B cell (primary cell): ENCODE data around the gene EBLN2. TPM values are rescaled to one million over a fixed set of nuclear protein-coding genes. Genes with fewer than 3 reads are reported as not detected.

Experiments
- ATAC-seq: fragments of 200-7000 bp; cut with Tn5 transposase; one replicate; pipeline ENCODE4 v1.10.0; 2021; ENCODE audit warnings: low read depth, mild to moderate bottlenecking, moderate number of reproducible peaks, moderate library complexity
- CTCF ChIA-PET: fragments of 350-600 bp; sonication (Branson Sonifier 250); formaldehyde crosslinking; loops from one replicate; lab custom pipeline; 2021; ENCODE audit warnings: antibody characterized with exemption, inconsistent platforms; lab: Charles Lee
- POLR2A ChIA-PET: fragments of 350-600 bp; sonication (Branson Sonifier 250); formaldehyde crosslinking; loops from one replicate; lab custom pipeline; 2021; ENCODE audit warnings: antibody characterized with exemption; lab: Charles Lee
- DNase-seq: peaks from one replicate; pipeline ENCODE4 v3.0.0; 2013
- H2AFZ ChIP-seq: 2 replicates; pipeline ENCODE4 v1.6.1; 2012; ENCODE audit warnings: mild to moderate bottlenecking, low read depth, low read length; ENCODE audit not compliant: insufficient read depth, poor library complexity, severe bottlenecking
- H3K27ac ChIP-seq, 2 donors: 1 replicate in 1 of 2; 2 replicates in 1 of 2; pipeline ENCODE4 v1.5.1; 2012 to 2013; ENCODE audit warnings: low read length in 2 of 2, mild to moderate bottlenecking in 2 of 2, moderate library complexity in 1 of 2
- H3K27me3 ChIP-seq, 4 experiments: fragments of 200-600 bp in 1 of 4; sonication (generic) in 1 of 4; replicated peaks in 1 of 4; 1 replicate in 2 of 4; 2 replicates in 2 of 4; pipeline versions ENCODE4 v1.6.1 to v1.7.0; 2013 to 2016; ENCODE audit warnings: low read length in 3 of 4, mild to moderate bottlenecking in 2 of 4, mixed read lengths in 1 of 4, moderate library complexity in 1 of 4; ENCODE audit not compliant: insufficient read depth in 4 of 4, control insufficient read depth in 3 of 4; ENCODE audit errors: control extremely low read depth in 1 of 4
- H3K36me3 ChIP-seq, 2 experiments: replicated peaks in 1 of 2; 1 replicate in 1 of 2; 2 replicates in 1 of 2; pipeline versions ENCODE4 v1.6.1 to v1.7.1; 2013; ENCODE audit warnings: low read length in 1 of 2; ENCODE audit not compliant: insufficient read depth in 2 of 2, control insufficient read depth in 1 of 2; ENCODE audit errors: control extremely low read depth in 1 of 2, extremely low read depth in 1 of 2
- H3K4me1 ChIP-seq, 2 donors: fragments of 200-600 bp in 1 of 2; sonication (generic) in 1 of 2; 1 replicate in 1 of 2; 2 replicates in 1 of 2; pipeline versions ENCODE4 v1.5.1 to v1.6.1; 2013 to 2017; ENCODE audit warnings: low read length in 2 of 2; ENCODE audit not compliant: control insufficient read depth in 2 of 2, insufficient read depth in 2 of 2
- H3K4me2 ChIP-seq: replicated peaks from 2 replicates; pipeline ENCODE3; 2012; ENCODE audit warnings: mild to moderate bottlenecking, low read depth, low read length; ENCODE audit not compliant: poor library complexity, severe bottlenecking
- H3K4me3 ChIP-seq, 5 experiments: fragments of 200-600 bp in 1 of 5; sonication (generic) in 1 of 5; 1 replicate in 3 of 5; 2 replicates in 2 of 5; pipeline versions ENCODE4 v1.5.1 to v1.7.0; 2011 to 2016; ENCODE audit warnings: low read length in 4 of 5, mild to moderate bottlenecking in 4 of 5, low read depth in 2 of 5, control low read depth in 1 of 5, moderate library complexity in 1 of 5; ENCODE audit not compliant: insufficient read depth in 1 of 5; ENCODE audit errors: control extremely low read depth in 1 of 5, extremely low read depth in 1 of 5
- H3K79me2 ChIP-seq: fragments of 200-600 bp; sonication (generic); one replicate; pipeline ENCODE4 v1.6.0; 2016; ENCODE audit warnings: low read length; ENCODE audit not compliant: control insufficient read depth, insufficient read depth
- H3K9ac ChIP-seq: fragments of 200-600 bp; sonication (generic); 2 replicates; pipeline ENCODE4 v1.6.1; 2017; ENCODE audit warnings: mild to moderate bottlenecking, low read length, moderate library complexity
- H3K9me3 ChIP-seq, 3 donors: one replicate each; pipeline versions ENCODE4 v1.6.1 to v1.7.1; 2013; ENCODE audit warnings: low read length in 2 of 3; ENCODE audit not compliant: control insufficient read depth in 2 of 3, insufficient read depth in 1 of 3; ENCODE audit errors: control extremely low read depth in 1 of 3
- H4K20me1 ChIP-seq: 2 replicates; pipeline ENCODE4 v1.6.0; 2012; ENCODE audit warnings: mild to moderate bottlenecking, low read length; ENCODE audit not compliant: insufficient read depth, control insufficient read depth, poor library complexity, severe bottlenecking
- H3K27ac Mint-ChIP-seq: one replicate; pipeline ENCODE4 v1.8.0; 2021; ENCODE audit warnings: mixed read lengths
- H3K27me3 Mint-ChIP-seq: one replicate; pipeline ENCODE4 v1.8.0; 2021; ENCODE audit warnings: mixed read lengths
- H3K4me1 Mint-ChIP-seq: one replicate; pipeline ENCODE4 v1.8.0; 2021; ENCODE audit warnings: mixed read lengths
- H3K4me3 Mint-ChIP-seq: one replicate; pipeline ENCODE4 v1.8.0; 2021; ENCODE audit warnings: mixed read lengths
- H3K9me3 Mint-ChIP-seq: one replicate; pipeline ENCODE4 v1.8.0; 2022; ENCODE audit warnings: mixed read lengths; ENCODE audit not compliant: insufficient read depth
- CTCF ChIP-seq: fragments of 200-600 bp; IDR thresholded peaks from one replicate; pipeline ENCODE4 v1.8.0; 2022; ENCODE audit warnings: antibody characterized with exemption, mild to moderate bottlenecking
- EZH2 ChIP-seq: IDR thresholded peaks from 2 replicates; pipeline ENCODE4 v1.6.1; 2012; ENCODE audit warnings: borderline replicate concordance, low read depth, mild to moderate bottlenecking, moderate library complexity, low read length; ENCODE audit not compliant: insufficient read depth, poor library complexity, severe bottlenecking
- WGBS: methylation state at CpG from one replicate; pipeline ENCODE4 v1.1.5; 2013; ENCODE audit warnings: missing lambda C conversion rate; ENCODE audit not compliant: insufficient coverage; 5-methylcytosine and 5-hydroxymethylcytosine counted together
- intact Hi-C: fragments of 100-400 bp; cut with micrococcal nuclease; formaldehyde crosslinking; loops from one replicate; pipeline ENCODE4 v1.10.0; 2022
- polyA plus RNA-seq: library from polyadenylated mRNA; depleted of rRNA; stranded (reverse); fragments of >200 nt; gene quantifications from 2 replicates; pipeline ENCODE4 v1.2.3, GENCODE V29; 2012
- total RNA-seq, 2 donors: library from RNA; stranded (reverse); fragments of 120-200 nt in 1 of 2; gene quantifications; 1 replicate in 1 of 2; 2 replicates in 1 of 2; pipeline versions ENCODE4 v1.2.3 to v1.2.4, GENCODE V29; 2013 to 2022

Gene EBLN2
- total and polyA plus RNA-seq, 2 donors (not counting 1 experiment from before 2014, with no cell fraction given), result 4.5 to 10.2 TPM

- intact Hi-C loops, result no loop called here
- ChIA-PET POLR2A (no interaction called here), CTCF (no interaction called here)
- Histone ChIP-seq H3K9ac (no peak overlapping the region), H3K4me2 (no peak overlapping the region), H3K27me3 (no peaks in the 10 kb centered on the region), H3K79me2 (peaks cover 89% of the 10 kb centered on the region), H4K20me1 (peaks cover 60% of the 10 kb centered on the region), H2AFZ (no peak overlapping the region), H3K9me3 (no peaks in the 10 kb centered on the region), H3K27ac (no peak overlapping the region), H3K4me1 (no peaks in the 10 kb centered on the region), H3K4me3 (no peak overlapping the region), H3K36me3 (no peaks in the 10 kb centered on the region)
- DNase-seq (no peak), ATAC-seq (no peak)
- Mint-ChIP-seq H3K27me3 (no peaks in the 10 kb centered on the region), H3K4me1 (peaks cover 67% of the 10 kb centered on the region), H3K9me3 (no peaks in the 10 kb centered on the region), H3K4me3 (no peak overlapping the region), H3K27ac (no peak overlapping the region)
- TF ChIP-seq EZH2 (no peak), CTCF (no peak)
- WGBS, result no CpG with 5 or more reads among the region's 3 CpGs
These were observed 24.5 kb upstream of the EBLN2 start for GRCh38 chr3:73036694-73037591.

GRCh38 chr3:73041537-73041936, 19.9 kb upstream of the EBLN2 start:
- Histone ChIP-seq H3K36me3 (no peaks in the 10 kb centered on the region), H3K27me3 (no peaks in the 10 kb centered on the region), H3K9me3 (no peaks in the 10 kb centered on the region), H3K9ac (no peak overlapping the region), H3K4me1 (no peaks in the 10 kb centered on the region), H3K4me2 (no peak overlapping the region), H3K4me3 (no peak overlapping the region), H4K20me1 (peaks cover 77% of the 10 kb centered on the region), H3K27ac (no peak overlapping the region), H2AFZ (no peak overlapping the region), H3K79me2 (peaks cover 90% of the 10 kb centered on the region)
- H3K4me1 Mint-ChIP-seq, result peaks cover 59% of the 10 kb centered on the region
- CTCF ChIA-PET, result interaction anchor here (2.9 kb wide), 1 partner anchor 15 kb away, joined by 6 read pairs; no protein-coding TSS in a partner anchor
- intact Hi-C loops, result no loop called here
- TF ChIP-seq CTCF, result no peak
- no peak for TF ChIP-seq EZH2
- POLR2A ChIA-PET, result no interaction called here
- no peak for ATAC-seq
- WGBS, result 93% methylated on average over 2 of the region's 3 CpGs
- no peak for DNase-seq
- no peaks in the 10 kb centered on the region for H3K9me3 Mint-ChIP-seq
- no peaks in the 10 kb centered on the region for H3K27me3 Mint-ChIP-seq
- no peak overlapping the region for H3K27ac Mint-ChIP-seq
- no peak overlapping the region for H3K4me3 Mint-ChIP-seq
